Upper lobe of right lung (tissue), 1 donor: ENCODE measurements around the gene RRP15. TPM values are rescaled to one million over a fixed set of nuclear protein-coding genes. Genes with fewer than 3 reads are reported as not detected.

Source experiments
- ATAC-seq: fragments of 200-7000 bp; cut with Tn5 transposase; one replicate; pipeline ENCODE4 v1.9.1; 2020; ENCODE audit warnings: mild to moderate bottlenecking, moderate library complexity
- DNase-seq: peaks from one replicate; pipeline ENCODE4 v3.0.0-alpha.2; 2020
- H3K27ac ChIP-seq: fragments of 200-600 bp; one replicate; pipeline ENCODE4 v1.8.0; 2022
- H3K27me3 ChIP-seq: fragments of 200-600 bp; one replicate; pipeline ENCODE4 v1.8.0; 2022; ENCODE audit warnings: mild to moderate bottlenecking
- H3K36me3 ChIP-seq: fragments of 200-600 bp; one replicate; pipeline ENCODE4 v1.8.0; 2022
- H3K4me1 ChIP-seq: fragments of 200-600 bp; one replicate; pipeline ENCODE4 v1.8.0; 2022
- H3K4me3 ChIP-seq: fragments of 200-600 bp; one replicate; pipeline ENCODE4 v1.8.0; 2022; ENCODE audit warnings: mild to moderate bottlenecking
- H3K9me3 ChIP-seq: fragments of 200-600 bp; one replicate; pipeline ENCODE4 v1.8.0; 2022
- intact Hi-C: fragments of 100-400 bp; cut with DNase I; formaldehyde crosslinking; loops from one replicate; pipeline ENCODE4 v1.11.0; 2022
- total RNA-seq: library from RNA; stranded (reverse); fragmentation: NEBNext Ultra II Directional; extraction: Animal tissue kit (Norgen Biotek cat#: 25700); gene quantifications from one replicate; pipeline ENCODE4 v1.2.1, GENCODE V29; 2021
- TF ChIP-seq, protein P1 (sequence below): fragments of 200-600 bp; IDR thresholded peaks from one replicate; pipeline ENCODE4 v1.8.0; 2022; ENCODE audit warnings: antibody characterized with exemption
- donor health status: DM: no; HTN: yes; CAD: no; lungs with severe emphysema.

The RRP15 gene
- total RNA-seq, 1 donor from 2014 or later: 16.9 TPM

DNA sequence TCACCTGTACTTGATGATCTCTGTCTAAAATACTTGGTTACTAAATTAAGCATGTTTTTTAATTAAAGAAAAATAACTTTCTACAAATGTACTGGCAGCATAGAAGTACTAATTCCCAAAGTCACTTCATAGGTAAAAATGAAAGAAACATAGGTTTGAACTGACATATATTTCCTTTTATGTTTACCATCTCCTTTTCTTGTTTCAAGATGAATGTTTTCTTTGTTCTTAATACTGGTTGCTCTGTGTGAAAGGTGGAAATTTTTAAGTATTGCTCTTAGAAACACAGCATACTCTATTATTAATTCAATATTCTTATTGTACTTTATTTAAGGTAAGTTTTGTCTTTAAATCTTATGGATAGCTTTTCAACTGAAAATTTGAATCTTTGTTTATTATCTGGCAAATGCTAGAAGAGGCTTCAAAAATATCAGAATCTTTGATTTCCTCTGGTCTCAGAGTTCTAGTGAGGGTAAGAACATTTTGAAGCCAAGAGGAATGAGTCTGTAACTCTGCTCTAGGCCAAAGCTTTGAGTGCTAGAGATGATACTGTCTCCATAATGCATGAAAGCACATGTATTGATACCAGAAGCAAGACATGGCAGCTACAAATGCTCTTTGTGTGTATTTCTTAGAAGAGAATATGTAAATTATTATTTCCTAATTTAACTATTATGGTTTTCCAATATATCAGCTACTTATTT is 18.2 kb downstream of the RRP15 start:
- TF ChIP-seq, protein P1, sequence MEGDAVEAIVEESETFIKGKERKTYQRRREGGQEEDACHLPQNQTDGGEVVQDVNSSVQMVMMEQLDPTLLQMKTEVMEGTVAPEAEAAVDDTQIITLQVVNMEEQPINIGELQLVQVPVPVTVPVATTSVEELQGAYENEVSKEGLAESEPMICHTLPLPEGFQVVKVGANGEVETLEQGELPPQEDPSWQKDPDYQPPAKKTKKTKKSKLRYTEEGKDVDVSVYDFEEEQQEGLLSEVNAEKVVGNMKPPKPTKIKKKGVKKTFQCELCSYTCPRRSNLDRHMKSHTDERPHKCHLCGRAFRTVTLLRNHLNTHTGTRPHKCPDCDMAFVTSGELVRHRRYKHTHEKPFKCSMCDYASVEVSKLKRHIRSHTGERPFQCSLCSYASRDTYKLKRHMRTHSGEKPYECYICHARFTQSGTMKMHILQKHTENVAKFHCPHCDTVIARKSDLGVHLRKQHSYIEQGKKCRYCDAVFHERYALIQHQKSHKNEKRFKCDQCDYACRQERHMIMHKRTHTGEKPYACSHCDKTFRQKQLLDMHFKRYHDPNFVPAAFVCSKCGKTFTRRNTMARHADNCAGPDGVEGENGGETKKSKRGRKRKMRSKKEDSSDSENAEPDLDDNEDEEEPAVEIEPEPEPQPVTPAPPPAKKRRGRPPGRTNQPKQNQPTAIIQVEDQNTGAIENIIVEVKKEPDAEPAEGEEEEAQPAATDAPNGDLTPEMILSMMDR: no peak
- no peaks in the 10 kb centered on the region for H3K27me3 ChIP-seq
- no peak for ATAC-seq
- H3K4me3 ChIP-seq: no peak overlapping the region
- H3K36me3 ChIP-seq: peaks cover 28% of the 10 kb centered on the region
- no peaks in the 10 kb centered on the region for H3K9me3 ChIP-seq
- H3K27ac ChIP-seq: no peak overlapping the region
- H3K4me1 ChIP-seq: no peaks in the 10 kb centered on the region
- intact Hi-C loops: no loop called here
- no peak for DNase-seq

DNA sequence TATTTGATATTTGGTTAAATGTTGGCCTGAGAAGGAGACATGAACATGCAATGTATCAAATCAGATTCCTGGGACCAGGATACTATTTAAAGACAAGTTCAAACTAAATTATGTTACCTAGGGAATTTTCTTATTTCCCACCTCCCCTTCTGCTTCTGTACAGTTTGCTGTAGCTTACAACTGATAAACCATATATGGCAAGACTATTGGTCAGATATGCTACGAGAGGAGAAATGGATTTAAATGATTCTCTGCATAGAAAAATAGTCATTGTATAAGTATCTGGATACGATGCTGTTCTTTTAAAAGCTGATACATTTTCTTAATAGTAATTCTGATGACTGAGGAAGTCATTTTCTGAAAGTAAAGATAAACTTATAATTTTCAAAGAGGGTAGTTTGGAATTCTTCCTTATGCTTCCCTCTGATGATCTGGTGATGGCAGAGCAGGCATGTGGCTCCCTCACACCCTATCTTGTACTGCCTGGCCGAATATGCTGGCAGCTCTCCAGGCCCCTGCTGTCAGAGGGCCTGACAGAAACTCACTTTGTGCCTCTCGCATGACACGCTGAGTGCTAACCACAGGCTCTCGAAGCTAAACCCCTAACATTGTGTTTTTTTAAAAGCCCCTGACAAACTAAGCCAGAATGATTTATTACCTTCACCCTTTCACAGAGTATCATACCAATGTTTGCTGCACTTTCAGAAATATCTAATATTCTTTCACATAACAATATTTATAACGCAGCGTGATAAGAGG is 19.4 kb downstream of the RRP15 start:
- ATAC-seq: no peak
- Histone ChIP-seq H3K9me3 (no peaks in the 10 kb centered on the region), H3K4me1 (no peaks in the 10 kb centered on the region), H3K4me3 (no peak overlapping the region), H3K27me3 (no peaks in the 10 kb centered on the region), H3K27ac (no peak overlapping the region), H3K36me3 (peaks cover 29% of the 10 kb centered on the region)
- intact Hi-C loops: no loop called here
- no peak for DNase-seq
- TF ChIP-seq, protein P1: no peak

DNA sequence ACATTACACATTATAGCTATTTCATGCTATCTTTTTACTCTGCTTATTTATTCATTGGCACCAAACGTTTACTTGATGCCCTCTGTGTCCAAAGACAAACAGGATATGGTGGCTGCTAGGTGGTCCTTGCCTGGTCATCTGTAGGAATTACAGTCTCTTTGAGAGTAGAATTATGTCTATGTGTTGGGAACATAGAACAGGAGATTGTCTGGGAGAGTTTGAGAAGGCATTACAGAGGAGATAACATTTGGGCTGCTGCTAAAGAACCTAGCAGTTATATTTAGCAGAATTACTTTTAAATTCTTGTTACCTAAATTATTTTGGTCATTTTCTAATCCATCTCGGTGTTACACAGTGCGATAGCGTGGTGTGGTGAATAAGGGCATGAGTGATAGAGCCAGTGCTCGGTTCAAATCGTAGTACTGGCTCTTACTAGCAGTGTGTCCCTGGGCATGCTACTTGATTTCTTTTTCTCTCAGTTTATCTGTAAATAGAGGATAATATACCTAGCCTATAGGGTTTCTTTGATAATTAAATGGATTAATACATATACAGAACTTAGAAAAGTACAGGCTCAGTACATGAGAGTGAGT is 20.5 kb downstream of the RRP15 start:
- H3K4me1 ChIP-seq: no peaks in the 10 kb centered on the region
- no peak overlapping the region for H3K4me3 ChIP-seq
- intact Hi-C loops: no loop called here
- H3K36me3 ChIP-seq: peaks cover 29% of the 10 kb centered on the region
- ATAC-seq (no peak), DNase-seq (no peak)
- H3K27me3 ChIP-seq: no peaks in the 10 kb centered on the region
- H3K27ac ChIP-seq: no peak overlapping the region
- H3K9me3 ChIP-seq: no peaks in the 10 kb centered on the region
- TF ChIP-seq, protein P1: no peak

DNA sequence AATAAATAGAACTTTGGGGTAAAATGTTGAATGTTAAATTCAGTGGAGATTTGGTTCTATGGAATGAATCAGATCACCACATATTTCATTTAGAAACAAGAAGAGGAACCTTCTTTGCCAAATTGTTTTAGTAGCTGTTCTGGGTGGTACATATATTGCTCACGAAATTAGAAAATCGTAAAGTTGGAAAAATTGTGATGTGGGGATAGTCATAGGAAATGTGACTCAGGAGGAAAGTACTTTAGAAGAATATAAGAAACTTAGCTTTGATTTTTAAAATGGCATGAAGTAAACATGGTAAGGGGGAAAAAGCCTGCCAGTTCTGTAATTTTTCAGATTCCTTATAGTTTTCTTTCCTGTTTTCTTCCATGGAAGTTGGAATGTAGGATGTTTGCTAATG is 27.4 kb downstream of the RRP15 start:
- Histone ChIP-seq H3K4me1 (no peaks in the 10 kb centered on the region), H3K4me3 (no peak overlapping the region), H3K9me3 (no peaks in the 10 kb centered on the region), H3K27ac (no peak overlapping the region), H3K27me3 (no peaks in the 10 kb centered on the region), H3K36me3 (peaks cover 9% of the 10 kb centered on the region)
- intact Hi-C loops: no loop called here
- ATAC-seq: no peak
- TF ChIP-seq, protein P1: no peak
- DNase-seq: no peak

DNA sequence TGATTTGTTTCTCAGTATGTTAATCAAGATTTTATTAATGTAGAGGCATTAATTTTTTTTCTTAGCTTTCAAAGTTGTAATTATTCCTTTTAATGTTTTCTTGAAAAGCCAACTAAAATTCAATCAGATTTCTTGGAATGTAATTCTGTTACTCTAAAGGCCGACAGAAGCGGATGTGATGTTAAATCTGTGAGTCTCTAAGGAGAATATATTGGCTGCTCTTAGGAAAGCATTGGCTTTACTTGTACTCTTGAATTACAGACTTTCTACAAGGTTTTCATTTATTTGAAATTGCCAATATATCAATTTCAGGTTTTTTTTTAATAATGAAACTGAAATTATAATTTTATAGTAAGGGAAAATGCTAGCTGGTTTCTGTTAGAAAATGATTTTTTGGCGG is 29.2 kb downstream of the RRP15 start:
- Histone ChIP-seq H3K27me3 (no peaks in the 10 kb centered on the region), H3K9me3 (no peaks in the 10 kb centered on the region), H3K4me3 (no peak overlapping the region), H3K4me1 (no peaks in the 10 kb centered on the region), H3K27ac (no peak overlapping the region), H3K36me3 (no peaks in the 10 kb centered on the region)
- TF ChIP-seq, protein P1: no peak
- ATAC-seq (no peak), DNase-seq (no peak)
- intact Hi-C loops: no loop called here
